ENCODE results near the gene CADM1.

- TF ChIP-seq EZH2 (IDR thresholded peaks at IDR 0.05) (no peak), POLR2AphosphoS5 (IDR thresholded peaks at IDR 0.05; ENCODE audit: borderline replicate concordance, low read depth, low read length) (no peak)
These were observed 126.3 kb downstream of the CADM1 start for GRCh38 chr11:115377882-115378296.

All from SK-N-MC (cell line).